Esophagus squamous epithelium (tissue), 5 donors: Measurements from ENCODE around the gene C20orf96. TPM values are rescaled to one million over a fixed set of nuclear protein-coding genes. Genes with fewer than 3 reads are reported as not detected.
A peak's percentile ranks its signal among the peaks of the same experiment; 100 is the strongest.

ENCODE experiments used
- DNase-seq: peaks from one replicate; lab custom pipeline; 2025; lab: John Stamatoyannopoulos, UW
- H3K27ac ChIP-seq, 4 donors: fragments of 200-600 bp; sonication (generic); one replicate each; pipeline ENCODE4 v1.5.1; 2016 to 2019; ENCODE audit warnings: mild to moderate bottlenecking in 1 of 4
- H3K27me3 ChIP-seq, 4 donors: fragments of 200-600 bp; sonication (generic); 1 replicate in 3 of 4; 2 replicates in 1 of 4; pipeline versions ENCODE4 v1.5.1 to v1.6.0; 2017 to 2021; ENCODE audit warnings: antibody characterized with exemption in 1 of 4
- H3K36me3 ChIP-seq, 3 donors: fragments of 200-600 bp; sonication (generic); one replicate each; pipeline ENCODE4 v1.5.1; 2016 to 2019
- H3K4me1 ChIP-seq, 3 donors: fragments of 200-600 bp; sonication (generic); one replicate each; pipeline ENCODE4 v1.5.1; 2017 to 2019
- H3K4me3 ChIP-seq, 4 donors: fragments of 200-600 bp; sonication (generic); 1 replicate in 3 of 4; 2 replicates in 1 of 4; pipeline ENCODE4 v1.5.1; 2016 to 2019; ENCODE audit warnings: mild to moderate bottlenecking in 2 of 4, moderate library complexity in 1 of 4
- H3K9me3 ChIP-seq, 3 donors: fragments of 200-600 bp; sonication (generic); one replicate each; pipeline ENCODE4 v1.5.1; 2016 to 2019
- POLR2A ChIP-seq, 4 donors: fragments of 450-650 bp; IDR thresholded peaks; one replicate each; pipeline ENCODE4 v1.6.1; 2017; ENCODE audit warnings: antibody characterized with exemption in 4 of 4, mild to moderate bottlenecking in 4 of 4, moderate library complexity in 3 of 4
- WGBS, 2 donors: methylation state at CpG; one replicate each; pipeline ENCODE4 v1.1.5; 2018; 5-methylcytosine and 5-hydroxymethylcytosine counted together
- intact Hi-C: fragments of 100-400 bp; cut with DNase I; formaldehyde crosslinking; loops from one replicate; pipeline ENCODE4 v1.15.0; 2022
- total RNA-seq, 4 donors: library from RNA; depleted of rRNA; stranded (reverse); fragments of >200 nt; gene quantifications; one replicate each; pipeline ENCODE4 v1.1.0, GENCODE V29; 2016
- TF ChIP-seq, protein P1 (sequence below), 6 experiments: fragments of 450-650 bp in 4 of 6; fragments of 200-600 bp in 2 of 6; sonication (generic) in 2 of 6; IDR thresholded peaks; one replicate each; pipeline ENCODE4 v1.5.1; 2016 to 2019; ENCODE audit warnings: antibody characterized with exemption in 6 of 6, mild to moderate bottlenecking in 4 of 6, moderate library complexity in 4 of 6
- donor health status: DM: yes; HTN: yes; CAD: no.

The C20orf96 gene
- total RNA-seq, 4 donors from 2014 or later, result 0.19 to 1.1 (median 0.89) TPM

DNA sequence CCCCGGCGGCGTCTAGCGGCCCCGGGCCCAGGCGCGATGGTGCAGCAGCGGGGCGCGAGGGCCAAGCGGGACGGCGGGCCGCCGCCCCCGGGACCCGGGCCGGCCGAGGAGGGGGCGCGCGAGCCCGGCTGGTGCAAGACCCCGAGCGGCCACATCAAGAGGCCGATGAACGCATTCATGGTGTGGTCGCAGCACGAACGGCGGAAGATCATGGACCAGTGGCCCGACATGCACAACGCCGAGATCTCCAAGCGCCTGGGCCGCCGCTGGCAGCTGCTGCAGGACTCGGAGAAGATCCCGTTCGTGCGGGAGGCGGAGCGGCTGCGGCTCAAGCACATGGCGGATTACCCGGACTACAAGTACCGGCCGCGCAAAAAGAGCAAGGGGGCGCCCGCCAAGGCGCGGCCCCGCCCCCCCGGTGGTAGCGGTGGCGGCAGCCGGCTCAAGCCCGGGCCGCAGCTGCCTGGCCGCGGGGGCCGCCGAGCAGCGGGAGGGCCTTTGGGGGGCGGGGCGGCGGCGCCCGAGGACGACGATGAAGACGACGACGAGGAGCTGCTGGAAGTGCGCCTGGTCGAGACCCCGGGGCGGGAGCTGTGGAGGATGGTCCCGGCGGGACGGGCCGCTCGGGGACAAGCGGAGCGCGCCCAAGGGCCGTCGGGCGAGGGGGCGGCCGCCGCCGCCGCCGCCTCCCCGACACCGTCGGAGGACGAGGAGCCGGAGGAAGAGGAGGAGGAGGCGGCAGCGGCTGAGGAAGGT, 35.5 kb upstream of the C20orf96 start:
- no peak for TF ChIP-seq POLR2A (IDR thresholded peaks at IDR 0.05)
- TF ChIP-seq, protein P1, sequence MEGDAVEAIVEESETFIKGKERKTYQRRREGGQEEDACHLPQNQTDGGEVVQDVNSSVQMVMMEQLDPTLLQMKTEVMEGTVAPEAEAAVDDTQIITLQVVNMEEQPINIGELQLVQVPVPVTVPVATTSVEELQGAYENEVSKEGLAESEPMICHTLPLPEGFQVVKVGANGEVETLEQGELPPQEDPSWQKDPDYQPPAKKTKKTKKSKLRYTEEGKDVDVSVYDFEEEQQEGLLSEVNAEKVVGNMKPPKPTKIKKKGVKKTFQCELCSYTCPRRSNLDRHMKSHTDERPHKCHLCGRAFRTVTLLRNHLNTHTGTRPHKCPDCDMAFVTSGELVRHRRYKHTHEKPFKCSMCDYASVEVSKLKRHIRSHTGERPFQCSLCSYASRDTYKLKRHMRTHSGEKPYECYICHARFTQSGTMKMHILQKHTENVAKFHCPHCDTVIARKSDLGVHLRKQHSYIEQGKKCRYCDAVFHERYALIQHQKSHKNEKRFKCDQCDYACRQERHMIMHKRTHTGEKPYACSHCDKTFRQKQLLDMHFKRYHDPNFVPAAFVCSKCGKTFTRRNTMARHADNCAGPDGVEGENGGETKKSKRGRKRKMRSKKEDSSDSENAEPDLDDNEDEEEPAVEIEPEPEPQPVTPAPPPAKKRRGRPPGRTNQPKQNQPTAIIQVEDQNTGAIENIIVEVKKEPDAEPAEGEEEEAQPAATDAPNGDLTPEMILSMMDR (IDR thresholded peaks at IDR 0.05), result no peak
- intact Hi-C loops, result no loop called here
- peaks cover 34 to 83% (median 48%) of the 10 kb centered on the region in 3 donors for H3K4me1 ChIP-seq
- H3K9me3 ChIP-seq, result no peaks in the 10 kb centered on the region
- H3K4me3 ChIP-seq, result peak overlapping the region; percentile 67 to 95 (median 76)
- H3K36me3 ChIP-seq, result no peaks in the 10 kb centered on the region
- peak overlapping the region; percentile 83 to 98 (median 94) for H3K27ac ChIP-seq
- DNase-seq, result no peak
- H3K27me3 ChIP-seq, result peaks cover 0 to 6% (median 0%) of the 10 kb centered on the region in 4 donors
- WGBS, 2 donors, result 0 to 1% methylated on average over 1 to 24 of the region's 103 CpGs

DNA sequence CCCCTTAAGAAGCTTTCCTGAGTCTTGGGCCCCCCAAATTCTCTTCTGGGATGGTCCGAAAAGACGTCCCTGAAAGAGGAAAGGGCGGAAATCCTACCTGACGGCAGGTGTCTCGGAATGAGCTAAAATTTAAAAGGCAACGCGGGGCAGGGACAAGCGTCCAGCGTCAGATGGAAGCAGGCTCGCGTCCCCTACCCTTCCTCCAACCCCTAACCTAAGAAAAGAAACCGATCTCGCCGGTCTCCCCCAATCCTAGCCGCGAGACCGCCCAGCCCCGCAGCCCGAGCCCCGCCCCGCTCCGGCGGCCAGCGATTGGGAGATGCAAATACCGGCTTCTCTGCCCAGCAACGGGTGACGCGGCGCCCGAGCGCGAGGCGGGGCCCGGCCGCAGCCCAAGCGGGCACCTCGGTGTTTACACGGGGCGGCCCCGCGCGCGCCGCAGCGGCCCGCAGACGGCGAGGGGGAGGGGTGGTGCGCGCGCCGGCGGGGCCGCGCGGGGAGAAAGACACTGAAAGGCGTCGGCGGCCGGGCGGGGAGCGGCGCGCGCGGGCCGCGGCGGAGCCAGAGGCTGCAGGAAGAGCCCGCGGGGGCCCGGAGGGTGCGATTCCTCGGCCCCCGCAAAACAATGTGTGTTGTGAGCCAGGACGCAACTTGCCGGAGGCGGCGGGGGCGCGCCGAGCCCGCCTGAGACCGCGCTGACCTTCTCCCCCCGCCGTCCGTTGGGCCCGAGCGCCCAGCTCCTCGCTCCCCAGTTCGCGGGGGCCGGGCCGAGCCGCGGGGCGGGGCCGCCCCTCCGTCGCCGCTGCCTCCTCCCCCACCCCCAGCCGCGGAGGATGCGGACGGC, 34.7 kb upstream of the C20orf96 start, which contains the start of gene SOX12:
Gene SOX12, plus strand, starts transcription at position 508 of the 844 bp plus-strand sequence. CDS start 373 bp downstream, outside the sequence.
- peaks cover 32 to 75% (median 42%) of the 10 kb centered on the region in 3 donors for H3K4me1 ChIP-seq
- TF ChIP-seq POLR2A (IDR thresholded peaks at IDR 0.05), result peak in 2 of 4 donors; percentile 42 to 55
- TF ChIP-seq, protein P1 (IDR thresholded peaks at IDR 0.05), result peak in 1 of 6 experiments; percentile 3
- intact Hi-C loops, result no loop called here
- H3K27ac ChIP-seq, result peak within 1 kb of the TSS; percentile 89 to 98 (median 96)
- peak; percentile 62 for DNase-seq
- H3K27me3 ChIP-seq, result peaks cover 0 to 6% (median 0%) of the 10 kb centered on the region in 4 donors
- H3K4me3 ChIP-seq, result peak within 1 kb of the TSS; percentile 67 to 95 (median 76)
- H3K9me3 ChIP-seq, result no peaks in the 10 kb centered on the region
- H3K36me3 ChIP-seq, result peaks cover 0 to 3% (median 0%) of the 10 kb centered on the region in 3 donors
- 0% methylated on average over 12 of the region's 106 CpGs; no CpG with 5 or more reads in 1 of the 2 donors for WGBS, 2 donors

- Histone ChIP-seq H3K9me3 (no peaks in the 10 kb centered on the region), H3K36me3 (peaks cover 0 to 6% (median 0%) of the 10 kb centered on the region in 3 donors), H3K27me3 (peaks cover 0 to 6% (median 0%) of the 10 kb centered on the region in 4 donors), H3K27ac (peak overlapping the region; percentile 89 to 98 (median 96)), H3K4me3 (peak overlapping the region; percentile 67 to 95 (median 76)), H3K4me1 (peaks cover 24 to 66% (median 35%) of the 10 kb centered on the region in 3 donors)
- intact Hi-C loops, result no loop called here
- TF ChIP-seq, protein P1 (IDR thresholded peaks at IDR 0.05), result peak in 3 of 6 experiments; percentile 18 to 34 (median 27)
- peak in 2 of 4 donors; percentile 42 to 79 for TF ChIP-seq POLR2A (IDR thresholded peaks at IDR 0.05)
- peak; percentile 43 for DNase-seq
- WGBS, 2 donors, result 0% methylated on average over 3 to 14 of the region's 69 CpGs
Measured at GRCh38 chr20:324177-325044, 33.9 kb upstream of the C20orf96 start.

DNA sequence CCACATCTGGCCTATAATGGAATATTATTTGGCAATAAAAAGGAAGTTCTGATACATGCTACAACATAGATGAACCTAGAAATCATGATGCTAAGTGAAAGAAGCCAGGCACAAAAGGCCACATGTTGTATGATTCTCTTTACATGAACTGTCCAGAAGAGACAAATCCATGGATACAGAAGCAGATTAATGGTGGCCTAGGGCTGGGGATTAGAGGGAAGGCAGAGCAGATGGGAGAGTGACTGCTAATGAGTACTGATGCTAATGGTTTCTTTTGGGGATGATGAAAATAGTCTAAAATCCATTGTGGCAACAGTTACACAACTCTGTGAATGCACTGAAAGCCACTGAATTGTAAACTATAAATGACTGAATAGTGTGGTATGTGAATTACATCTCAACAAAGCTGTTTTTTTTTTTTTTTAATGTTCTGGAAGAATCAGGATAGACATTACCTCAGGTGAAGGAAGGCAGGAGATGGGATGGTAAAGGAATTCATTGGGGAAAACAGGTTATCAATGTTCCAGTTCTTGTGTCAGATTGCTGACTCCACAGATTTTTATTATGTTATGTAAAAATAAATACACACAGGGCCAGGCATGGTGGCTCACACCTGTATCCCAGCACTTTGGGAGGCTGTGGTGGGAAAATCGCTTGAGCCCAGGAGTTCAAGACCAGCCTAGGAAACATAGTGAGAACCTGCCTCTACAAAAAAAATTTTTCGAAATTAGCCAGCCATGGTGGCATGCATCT, 25.9 kb upstream of the C20orf96 start:
- intact Hi-C loops, result no loop called here
- Histone ChIP-seq H3K4me1 (peaks cover 0 to 10% (median 0%) of the 10 kb centered on the region in 3 donors), H3K4me3 (no peak overlapping the region), H3K9me3 (no peaks in the 10 kb centered on the region), H3K27me3 (no peaks in the 10 kb centered on the region), H3K27ac (no peak overlapping the region), H3K36me3 (peaks cover 0 to 6% (median 0%) of the 10 kb centered on the region in 3 donors)
- DNase-seq, result no peak
- TF ChIP-seq, protein P1 (IDR thresholded peaks at IDR 0.05), result no peak
- no peak for TF ChIP-seq POLR2A (IDR thresholded peaks at IDR 0.05)
- WGBS, 2 donors, result 86 to 89% methylated on average over 2 of the region's 2 CpGs
